ENCODE measurements around the gene SEMA3E.

SEMA3E gene

GRCh38 chr7:83451501-83452045, 197.4 kb downstream of the SEMA3E start:
- H3K27ac ChIP-seq (ENCODE audit: extremely low read depth, low read depth, low read length), result no peak overlapping the region
- no peaks in the 10 kb centered on the region for H3K4me1 ChIP-seq (ENCODE audit: control insufficient read depth, insufficient read depth, low read length)
- TF ChIP-seq ZNF629 (tag by site-specific recombination; IDR thresholded peaks at IDR 0.05), result no peak
- no peak for TF ChIP-seq REPIN1 (tag by site-specific recombination; IDR thresholded peaks at IDR 0.05; ENCODE audit: low read depth)
- no peak for TF ChIP-seq ZNF133 (tag by site-specific recombination; IDR thresholded peaks at IDR 0.05)
- no peak for TF ChIP-seq BCL6B (tag by site-specific recombination; IDR thresholded peaks at IDR 0.05)
- TF ChIP-seq ZFHX2 (tag by site-specific recombination; conservative IDR thresholded peaks at IDR 0.05), result no peak
- CTCF ChIA-PET, result no interaction called here
- no peak overlapping the region for H3K4me3 ChIP-seq (ENCODE audit: low read depth, low read length)
- H3K36me3 ChIP-seq (ENCODE audit: control insufficient read depth in 2 of 2, insufficient read depth in 1 of 2, low read length in 2 of 2), result no peaks in the 10 kb centered on the region
- no peaks in the 10 kb centered on the region for H3K9me3 ChIP-seq (ENCODE audit: control insufficient read depth, insufficient read depth, low read depth, low read length)
- POLR2A ChIA-PET, result no interaction called here

GRCh38 chr7:83449781-83450180, 199.2 kb downstream of the SEMA3E start:
- CTCF ChIA-PET, result interaction anchor here (0.7 kb wide), 1 partner anchor 125 kb away, joined by 3 read pairs; no protein-coding TSS in a partner anchor
- Histone ChIP-seq H3K36me3 (ENCODE audit: control insufficient read depth in 2 of 2, insufficient read depth in 1 of 2, low read length in 2 of 2) (no peaks in the 10 kb centered on the region), H3K4me1 (ENCODE audit: control insufficient read depth, insufficient read depth, low read length) (no peaks in the 10 kb centered on the region), H3K27ac (ENCODE audit: extremely low read depth, low read depth, low read length) (no peak overlapping the region), H3K9me3 (ENCODE audit: control insufficient read depth, insufficient read depth, low read depth, low read length) (no peaks in the 10 kb centered on the region), H3K4me3 (ENCODE audit: low read depth, low read length) (no peak overlapping the region)
- POLR2A ChIA-PET, result no interaction called here
- TF ChIP-seq ZNF280D (tag by site-specific recombination; IDR thresholded peaks at IDR 0.05) (no peak), GLIS1 (tag by site-specific recombination; IDR thresholded peaks at IDR 0.05) (no peak), ZSCAN23 (tag by site-specific recombination; IDR thresholded peaks at IDR 0.05) (no peak), ZNF19 (tag by site-specific recombination; IDR thresholded peaks at IDR 0.05; ENCODE audit: low read depth) (no peak), ZBTB17 (tag by site-specific recombination; IDR thresholded peaks at IDR 0.05) (no peak), ZNF549 (tag by site-specific recombination; IDR thresholded peaks at IDR 0.05) (no peak), ZFP37 (tag by site-specific recombination; IDR thresholded peaks at IDR 0.05) (no peak), ZNF132 (tag by site-specific recombination; IDR thresholded peaks at IDR 0.05; ENCODE audit: borderline replicate concordance) (no peak), PRDM4 (tag by site-specific recombination; IDR thresholded peaks at IDR 0.05) (no peak), HOXD13 (CRISPR knock-in tag; IDR thresholded peaks at IDR 0.05; ENCODE audit: borderline replicate concordance) (no peak), INSM2 (tag by site-specific recombination; IDR thresholded peaks at IDR 0.05) (no peak), FEZF1 (tag by site-specific recombination; IDR thresholded peaks at IDR 0.05) (no peak), ZNF211 (tag by site-specific recombination; IDR thresholded peaks at IDR 0.05; ENCODE audit: low read depth) (no peak)
